ENCODE data around the gene PANX2.

The PANX2 gene

DNA sequence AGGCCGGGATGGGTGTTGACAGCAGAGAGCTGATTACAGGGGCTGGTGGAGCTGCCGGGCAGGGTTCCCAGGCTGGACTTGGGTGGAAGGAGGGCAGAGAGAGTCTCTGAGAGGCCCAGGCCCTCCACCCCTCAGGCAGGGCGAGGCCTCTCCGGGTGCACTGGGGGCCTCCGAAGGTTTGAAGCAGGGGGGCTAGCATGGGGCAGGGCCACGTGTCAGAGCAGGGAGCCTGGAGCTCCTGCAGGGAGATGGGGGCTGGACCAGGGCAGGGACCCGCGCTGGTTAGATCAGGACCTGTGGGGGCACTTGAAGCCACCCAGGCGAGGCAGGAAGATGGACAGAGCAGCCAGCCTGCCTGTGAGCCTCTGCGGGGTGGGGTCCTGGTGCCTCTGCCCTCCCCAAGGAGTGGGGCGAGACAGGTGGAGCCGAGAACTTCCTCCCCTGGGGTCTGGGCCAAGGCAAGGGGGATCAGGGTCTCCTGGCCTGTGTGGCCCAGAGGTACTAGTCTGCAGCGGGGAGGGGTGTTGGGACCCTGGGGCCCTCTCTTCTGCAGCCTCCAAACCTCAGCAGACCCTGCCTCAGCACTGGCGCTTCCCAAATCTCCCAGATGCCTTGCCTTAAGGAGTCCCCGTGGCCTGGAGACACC is 911 bp downstream of the PANX2 start:
- no peak for DNase-seq (ENCODE audit: low spot score)

DNA sequence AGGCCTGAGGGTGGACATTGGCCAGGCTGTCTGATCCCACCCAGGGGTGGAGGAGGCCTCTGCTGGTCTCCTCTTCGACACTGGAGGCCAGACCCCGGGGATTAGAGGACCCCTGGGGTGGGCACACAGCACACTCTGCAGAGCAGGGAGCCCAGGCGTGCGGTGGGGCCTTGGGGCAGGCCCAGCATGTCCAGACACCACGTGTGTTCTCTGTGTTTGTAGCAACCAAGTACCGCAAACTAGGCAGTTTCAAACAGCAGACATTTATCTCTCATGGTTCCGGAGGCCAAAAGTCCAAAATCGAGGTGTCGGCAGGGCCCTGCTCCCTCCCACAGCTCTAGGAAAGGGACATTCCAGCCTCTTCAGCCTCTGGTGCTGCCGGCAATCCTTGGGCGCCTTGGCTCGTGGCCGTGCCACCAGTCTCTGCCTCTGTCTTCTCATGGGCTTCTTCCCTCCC is 1.5 kb downstream of the PANX2 start:
- no peak for DNase-seq (ENCODE audit: low spot score)

DNA sequence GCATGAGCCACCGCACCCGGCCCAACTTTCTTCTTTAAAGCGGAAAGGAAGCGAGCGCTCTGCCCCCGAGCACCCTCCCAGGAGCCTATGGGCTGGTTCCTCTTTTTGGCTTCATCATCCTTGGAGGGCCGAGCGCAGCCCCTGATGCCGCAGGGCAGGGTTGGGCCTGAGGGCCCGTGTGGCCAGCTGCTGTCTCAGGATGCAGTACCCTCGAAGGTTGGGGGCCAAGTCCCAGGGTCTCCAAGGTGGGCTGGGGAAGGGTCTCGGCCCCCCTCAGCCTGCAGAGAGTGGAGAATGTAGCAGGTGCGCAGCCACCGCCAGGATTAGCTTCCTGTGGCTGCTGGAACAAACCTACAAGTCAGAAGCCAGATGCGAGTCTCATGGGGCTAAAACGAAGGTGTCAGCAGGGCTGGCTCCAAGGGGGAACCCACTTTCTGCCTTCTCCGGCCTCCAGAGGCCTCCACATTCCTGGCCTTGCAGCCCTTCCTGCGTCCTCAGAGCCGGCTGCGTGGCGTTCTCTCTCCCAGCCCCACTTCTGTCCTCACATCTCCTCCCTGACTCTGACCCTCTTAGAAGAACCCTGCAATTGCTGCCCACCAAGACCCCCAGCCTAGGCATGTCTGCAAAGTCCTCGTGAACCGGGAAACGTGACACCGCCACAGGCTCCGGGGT is 2.9 kb downstream of the PANX2 start:
- no peak for DNase-seq (ENCODE audit: low spot score)

DNA sequence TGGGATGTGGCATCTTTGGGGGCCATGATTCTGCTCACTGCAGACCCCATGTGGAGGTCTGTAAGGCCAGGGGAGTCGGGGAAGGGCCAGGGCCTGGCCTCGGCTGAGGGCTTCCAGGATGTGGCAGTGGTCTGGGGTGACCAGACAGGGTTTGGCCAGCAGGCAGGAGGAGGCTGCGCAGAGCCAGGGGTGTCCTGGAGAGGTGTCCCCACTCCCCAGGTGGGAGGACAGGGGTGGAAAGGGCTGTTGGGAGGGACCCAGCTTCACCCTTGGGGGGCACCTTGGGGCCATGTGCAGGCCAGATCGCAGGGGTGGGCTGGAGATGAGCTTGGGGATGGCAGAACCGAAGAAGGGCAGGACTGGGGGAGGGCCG is 3.4 kb downstream of the PANX2 start:
- DNase-seq (ENCODE audit: low spot score) = no peak

DNA sequence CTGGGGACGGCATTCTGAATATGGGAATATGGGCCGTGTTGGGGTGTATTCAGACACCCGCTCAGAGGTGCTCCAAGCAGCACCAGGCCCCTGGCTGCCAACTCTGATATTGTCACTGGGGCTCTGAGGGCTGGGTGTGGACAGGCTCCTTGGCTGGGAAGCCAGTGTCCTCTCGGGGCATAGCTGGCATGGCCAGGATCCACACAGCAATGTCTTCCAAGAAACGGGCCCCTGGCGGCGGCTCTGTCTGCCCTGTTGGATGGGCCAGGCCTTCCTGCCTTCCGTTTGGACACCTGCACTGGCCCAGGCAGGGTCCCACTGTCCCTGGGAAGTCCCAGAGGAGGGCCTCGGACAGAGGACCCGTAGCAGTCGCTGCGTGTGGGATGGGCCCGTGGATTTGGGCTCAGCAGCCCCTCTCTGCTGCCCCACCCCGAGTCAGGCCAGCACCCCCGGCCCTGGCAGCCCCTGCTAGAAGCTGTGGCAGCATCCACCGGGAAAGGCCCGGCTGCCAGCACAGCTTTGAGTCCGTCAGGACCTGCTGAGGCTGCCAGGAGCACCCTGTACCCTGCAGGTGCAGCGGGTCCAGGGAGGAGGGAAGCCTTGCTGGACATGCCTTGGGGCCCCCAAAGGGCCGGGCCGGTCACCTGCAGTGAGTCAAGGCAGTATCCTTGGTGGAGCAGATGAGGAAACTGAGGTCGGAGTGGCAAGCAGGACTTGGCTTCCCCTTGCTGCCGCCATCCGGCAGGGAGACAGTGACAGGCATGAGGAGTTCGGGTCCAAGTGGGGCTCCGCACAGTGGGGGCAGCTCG is 4.1 kb downstream of the PANX2 start:
- no peak for DNase-seq (ENCODE audit: low spot score)

DNA sequence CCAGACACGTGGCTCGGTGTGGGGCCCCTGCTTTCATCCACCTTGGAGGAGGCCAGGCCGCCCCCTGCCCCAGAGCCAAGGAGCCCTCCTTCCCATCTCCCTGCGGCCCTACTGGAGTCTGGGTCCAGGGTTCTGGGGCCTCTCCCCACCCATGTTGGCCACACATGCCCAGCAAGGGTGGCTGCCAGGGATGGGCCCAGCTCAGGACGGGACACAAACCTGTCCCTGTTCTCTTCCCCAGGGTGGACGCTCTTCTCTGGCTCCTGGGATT is 4.6 kb downstream of the PANX2 start:
- no peak for DNase-seq (ENCODE audit: low spot score)

- DNase-seq (ENCODE audit: low spot score) = no peak
Measured at GRCh38 chr22:50175921-50176849, 5.7 kb downstream of the PANX2 start.

GRCh38 chr22:50176850-50177536 is 6.5 kb downstream of the PANX2 start:
- no peak for DNase-seq (ENCODE audit: low spot score)

DNA sequence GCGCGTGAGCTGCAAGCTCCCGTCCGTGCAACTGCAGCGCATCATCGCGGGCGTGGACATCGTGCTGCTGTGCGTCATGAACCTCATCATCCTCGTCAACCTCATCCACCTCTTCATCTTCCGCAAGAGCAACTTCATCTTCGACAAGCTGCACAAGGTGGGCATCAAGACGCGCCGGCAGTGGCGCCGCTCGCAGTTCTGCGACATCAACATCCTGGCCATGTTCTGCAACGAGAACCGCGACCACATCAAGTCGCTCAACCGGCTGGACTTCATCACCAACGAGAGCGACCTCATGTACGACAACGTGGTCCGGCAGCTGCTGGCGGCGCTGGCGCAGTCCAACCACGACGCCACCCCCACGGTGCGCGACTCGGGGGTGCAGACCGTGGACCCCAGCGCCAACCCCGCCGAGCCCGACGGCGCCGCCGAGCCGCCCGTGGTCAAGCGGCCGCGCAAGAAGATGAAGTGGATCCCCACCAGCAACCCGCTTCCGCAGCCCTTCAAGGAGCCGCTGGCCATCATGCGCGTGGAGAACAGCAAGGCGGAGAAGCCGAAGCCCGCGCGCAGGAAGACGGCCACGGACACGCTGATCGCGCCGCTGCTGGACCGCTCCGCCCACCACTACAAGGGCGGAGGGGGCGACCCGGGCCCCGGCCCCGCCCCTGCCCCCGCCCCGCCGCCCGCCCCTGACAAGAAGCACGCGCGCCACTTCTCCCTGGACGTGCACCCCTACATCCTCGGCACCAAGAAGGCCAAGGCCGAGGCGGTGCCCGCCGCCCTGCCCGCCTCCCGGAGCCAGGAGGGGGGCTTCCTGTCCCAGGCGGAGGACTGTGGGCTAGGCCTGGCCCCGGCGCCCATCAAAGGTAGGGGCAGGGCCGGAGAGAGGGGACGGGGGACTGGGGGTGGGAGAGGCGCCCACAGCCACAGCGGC is 7.3 kb downstream of the PANX2 start:
- no peak for DNase-seq (ENCODE audit: low spot score)

- DNase-seq (ENCODE audit: low spot score) = no peak
Measured at GRCh38 chr22:50178471-50178864, 7.9 kb downstream of the PANX2 start.

DNA sequence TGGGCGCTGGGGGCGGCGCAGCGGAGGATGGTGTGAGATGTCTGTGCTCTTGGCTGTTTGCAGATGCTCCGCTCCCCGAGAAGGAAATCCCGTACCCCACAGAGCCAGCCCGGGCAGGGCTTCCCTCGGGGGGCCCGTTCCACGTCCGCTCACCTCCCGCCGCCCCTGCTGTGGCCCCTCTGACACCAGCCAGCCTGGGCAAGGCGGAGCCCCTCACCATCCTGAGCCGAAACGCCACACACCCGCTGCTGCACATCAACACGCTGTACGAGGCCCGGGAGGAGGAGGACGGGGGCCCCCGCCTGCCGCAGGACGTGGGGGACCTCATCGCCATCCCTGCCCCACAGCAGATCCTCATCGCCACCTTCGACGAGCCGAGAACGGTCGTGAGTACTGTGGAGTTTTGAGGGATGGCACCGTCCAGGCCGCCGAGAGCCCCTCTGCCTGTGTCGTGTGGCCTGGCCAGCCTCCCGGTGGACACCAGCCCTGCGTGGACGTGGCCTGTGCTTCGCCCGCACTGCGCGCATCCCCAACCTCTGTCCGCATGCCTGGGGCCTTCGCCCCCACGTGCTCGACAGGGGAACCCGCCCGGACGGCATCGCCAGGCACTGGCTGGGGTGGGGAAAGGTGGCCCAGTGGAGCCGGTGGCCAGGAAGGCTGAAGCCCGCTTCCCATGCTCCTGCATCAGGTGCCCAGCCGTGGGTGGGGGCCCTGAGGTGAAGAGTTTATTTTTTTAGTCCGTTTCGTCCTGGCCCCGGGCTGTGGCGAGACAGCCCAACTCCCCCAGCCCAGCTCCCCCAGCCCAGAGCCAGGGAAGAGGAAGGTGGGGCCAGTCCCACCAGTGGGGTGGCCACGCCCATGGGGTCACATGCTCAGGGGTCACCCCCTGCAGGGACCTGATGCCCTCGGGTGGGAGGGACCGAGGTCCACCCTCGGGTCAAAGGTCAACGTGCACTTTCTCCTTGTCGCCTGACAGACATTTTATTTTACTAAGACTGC is 8.6 kb downstream of the PANX2 start:
- DNase-seq (ENCODE audit: low spot score) = no peak

- no peak for DNase-seq (ENCODE audit: low spot score)
Measured at GRCh38 chr22:50179937-50180726, 9.6 kb downstream of the PANX2 start.

DNA sequence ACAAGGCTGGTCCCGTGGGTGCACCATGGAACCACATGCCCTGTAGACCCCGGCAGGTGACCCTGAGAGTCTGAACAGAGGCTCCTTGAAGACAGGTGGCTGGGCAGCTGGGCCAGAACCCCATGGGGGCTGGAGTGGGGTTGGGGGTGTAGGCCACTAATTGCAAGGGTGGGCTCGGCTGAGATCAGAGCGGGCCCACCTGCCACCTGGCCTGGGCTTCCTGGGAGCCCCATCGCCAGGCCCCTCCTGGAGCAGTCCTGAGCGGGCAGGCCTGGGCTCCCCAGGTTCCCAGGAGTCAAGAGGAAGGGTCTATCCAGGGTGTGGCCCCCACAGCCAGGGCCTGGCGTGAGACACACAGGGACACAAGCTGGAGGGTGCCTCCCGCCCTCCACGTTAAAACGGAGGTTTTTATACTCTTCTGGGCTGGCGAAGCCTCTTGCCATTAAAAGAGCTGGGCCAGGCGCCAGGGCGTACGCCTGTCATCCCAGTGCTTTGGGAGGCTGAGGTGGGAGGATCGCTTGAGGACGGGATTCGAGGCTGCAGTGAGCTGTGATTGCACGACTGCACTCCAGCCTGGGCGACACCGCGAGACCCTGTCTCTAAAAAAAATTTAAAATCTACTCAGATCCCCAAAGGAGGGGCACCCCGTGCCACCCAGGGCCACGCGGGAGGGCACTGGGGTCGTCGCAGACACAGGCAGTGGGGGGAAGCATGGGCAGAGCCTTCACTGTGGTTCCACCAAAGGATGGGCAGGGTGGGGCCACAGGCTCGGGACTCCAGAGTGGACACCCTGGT is 10.4 kb downstream of the PANX2 start:
- DNase-seq (ENCODE audit: low spot score) = no peak

GRCh38 chr22:50182176-50183081 is 11.9 kb downstream of the PANX2 start:
- DNase-seq (ENCODE audit: low spot score) = no peak

DNA sequence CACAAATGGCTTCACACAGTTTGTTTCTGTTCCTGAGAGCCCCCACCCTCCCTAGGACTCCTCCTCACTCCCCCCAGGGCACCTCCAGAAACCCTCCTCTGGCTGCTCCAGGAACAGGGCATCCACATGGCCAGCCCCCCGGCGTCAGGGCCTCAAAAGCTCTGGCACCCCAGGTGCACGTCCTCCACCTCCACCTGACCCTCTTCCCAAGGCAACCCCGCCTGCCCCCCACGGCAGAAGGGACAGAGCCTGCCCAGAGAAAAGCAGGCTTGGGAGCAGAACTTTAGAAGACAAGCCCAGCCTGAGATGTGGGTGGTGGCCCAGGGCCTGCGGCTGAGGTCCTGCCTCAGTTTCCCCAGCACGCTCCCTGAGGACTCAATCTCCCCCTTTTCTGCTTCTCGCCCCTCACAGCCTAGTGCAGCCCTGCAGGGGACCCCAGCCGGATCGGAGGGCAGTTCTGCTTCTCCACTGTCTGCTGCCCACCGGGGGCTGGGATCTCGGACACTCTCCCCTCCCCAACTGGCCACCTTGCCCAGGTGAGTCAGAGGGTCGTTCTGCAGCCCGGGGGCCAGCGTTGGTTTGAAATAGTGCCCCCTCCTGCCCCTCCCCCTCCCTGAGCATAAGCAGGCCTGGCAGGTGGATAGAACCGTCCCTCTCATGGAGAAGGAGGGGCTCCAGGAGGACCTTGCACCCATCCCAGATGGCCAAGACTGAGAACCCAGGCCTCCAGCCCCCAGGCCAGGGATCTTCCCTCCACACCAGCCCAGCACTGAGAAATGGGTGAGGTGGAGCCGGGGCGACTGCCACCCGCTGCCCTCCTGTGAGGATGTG is 12.8 kb downstream of the PANX2 start:
- no peak for DNase-seq (ENCODE audit: low spot score)

Measured in CD4-positive, alpha-beta T cell treated with Interleukin-6 at 100 ng/mL for 8 hours (primary cell).